ENCODE results near the gene VSTM1.

VSTM1 gene, protein sequence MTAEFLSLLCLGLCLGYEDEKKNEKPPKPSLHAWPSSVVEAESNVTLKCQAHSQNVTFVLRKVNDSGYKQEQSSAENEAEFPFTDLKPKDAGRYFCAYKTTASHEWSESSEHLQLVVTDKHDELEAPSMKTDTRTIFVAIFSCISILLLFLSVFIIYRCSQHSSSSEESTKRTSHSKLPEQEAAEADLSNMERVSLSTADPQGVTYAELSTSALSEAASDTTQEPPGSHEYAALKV

GRCh38 chr19:54063350-54064116, at the start of gene VSTM1:
TSS of gene VSTM1 (minus strand) at chr19:54063897. CDS start at chr19:54063777, 120 bp downstream.
- no peak for TF ChIP-seq CTCF (IDR thresholded peaks at IDR 0.05; ENCODE audit: borderline replicate concordance, control extremely low read depth, extremely low read depth, insufficient read depth, missing control alignments)
- in situ Hi-C loops (cut with MboI; ENCODE audit: low sequenced_read_pairs, unreplicated experiment): no loop called here
- DNase-seq (ENCODE audit: low spot score): no peak

- in situ Hi-C loops (cut with MboI; ENCODE audit: low sequenced_read_pairs, unreplicated experiment): no loop called here
- no peak for TF ChIP-seq CTCF (IDR thresholded peaks at IDR 0.05; ENCODE audit: borderline replicate concordance, control extremely low read depth, extremely low read depth, insufficient read depth, missing control alignments)
- no peak for DNase-seq (ENCODE audit: low spot score)
Measured at GRCh38 chr19:54109651-54110050, 46.0 kb upstream of the VSTM1 start.

DNA sequence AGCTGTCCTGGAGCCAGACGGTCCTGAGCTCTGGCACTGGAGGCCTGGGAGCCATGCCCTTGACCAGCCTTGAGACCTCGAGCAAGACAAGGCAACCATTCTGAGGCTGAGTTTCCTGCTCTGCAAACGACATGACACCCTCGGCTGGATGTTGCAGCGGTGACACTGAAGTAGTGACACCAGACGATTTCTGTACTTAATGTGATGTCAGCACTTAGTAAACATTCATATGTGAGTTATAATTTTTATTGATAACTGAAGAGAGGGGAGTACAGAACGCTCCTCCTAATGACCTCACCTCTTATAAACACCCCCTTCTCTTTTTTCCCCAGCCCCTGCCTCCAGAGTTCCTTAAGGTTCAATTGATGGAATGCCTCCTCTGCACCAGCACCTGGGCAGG, 44.8 kb upstream of the VSTM1 start:
- no peak for DNase-seq (ENCODE audit: low spot score)
- no peak for TF ChIP-seq CTCF (IDR thresholded peaks at IDR 0.05; ENCODE audit: borderline replicate concordance, control extremely low read depth, extremely low read depth, insufficient read depth, missing control alignments)
- in situ Hi-C loops (cut with MboI; ENCODE audit: low sequenced_read_pairs, unreplicated experiment): no loop called here

DNA sequence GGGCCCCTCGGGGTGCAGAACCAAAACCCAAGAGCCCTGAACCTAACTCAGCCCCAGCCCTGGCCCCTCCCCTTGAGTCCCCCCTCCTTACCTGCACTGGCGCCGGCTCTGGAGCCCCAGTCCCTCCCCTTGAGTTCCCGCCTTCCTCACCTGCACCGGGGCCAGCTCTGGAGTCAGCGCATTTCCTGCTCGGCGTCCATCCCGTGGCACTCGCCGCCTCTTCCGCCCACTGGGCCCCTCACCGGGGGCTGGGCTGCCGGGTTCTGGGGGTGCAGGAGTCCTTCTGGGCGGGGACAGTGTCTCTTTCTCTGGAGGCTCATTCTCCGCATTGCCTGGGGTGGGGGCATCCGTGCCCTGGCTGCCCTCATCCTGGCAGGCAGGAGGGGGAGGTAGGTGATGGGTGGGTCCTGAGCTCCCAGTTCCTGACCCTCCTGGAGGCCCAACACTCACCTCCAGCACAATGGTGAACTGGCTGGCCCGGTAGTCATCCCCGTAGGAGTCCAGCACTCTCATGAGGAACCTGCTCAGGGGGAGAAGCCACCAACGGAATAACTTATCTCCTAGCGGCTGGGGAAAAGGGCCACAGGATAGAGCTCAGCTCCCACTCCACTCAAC, 44.3 kb upstream of the VSTM1 start:
- in situ Hi-C loops (cut with MboI; ENCODE audit: low sequenced_read_pairs, unreplicated experiment): no loop called here

GRCh38 chr19:54106716-54107115, 43.0 kb upstream of the VSTM1 start:
- in situ Hi-C loops (cut with MboI; ENCODE audit: low sequenced_read_pairs, unreplicated experiment): no loop called here
- no peak for DNase-seq (ENCODE audit: low spot score)

More for the DNA sequence above, 44.3 kb upstream of the VSTM1 start:
- TF ChIP-seq CTCF (IDR thresholded peaks at IDR 0.05; ENCODE audit: borderline replicate concordance, control extremely low read depth, extremely low read depth, insufficient read depth, missing control alignments): no peak
- no peak for DNase-seq (ENCODE audit: low spot score)

More at GRCh38 chr19:54106716-54107115, 43.0 kb upstream of the VSTM1 start:
- no peak for TF ChIP-seq CTCF (IDR thresholded peaks at IDR 0.05; ENCODE audit: borderline replicate concordance, control extremely low read depth, extremely low read depth, insufficient read depth, missing control alignments)
